Ishikawa (cell line): ENCODE results near the gene SOBP.

Source experiments
- CEBPB ChIP-seq: IDR thresholded peaks from 2 replicates; pipeline ENCODE4 v1.6.1; 2012
- CREB1 ChIP-seq: IDR thresholded peaks from 2 replicates; pipeline ENCODE4 v1.6.1; 2012; ENCODE audit warnings: low read depth
- EGR1 ChIP-seq: IDR thresholded peaks from 2 replicates; pipeline ENCODE4 v1.6.1; 2012
- EP300 ChIP-seq: IDR thresholded peaks from 2 replicates; pipeline ENCODE4 v1.6.1; 2012; ENCODE audit warnings: borderline replicate concordance
- FOXM1 ChIP-seq: IDR thresholded peaks from 2 replicates; pipeline ENCODE4 v1.6.1; 2012; ENCODE audit warnings: low read depth, borderline replicate concordance
- MAX ChIP-seq: IDR thresholded peaks from 2 replicates; pipeline ENCODE4 v1.6.1; 2012
- NFIC ChIP-seq: IDR thresholded peaks from 2 replicates; pipeline ENCODE4 v1.6.1; 2012
- RAD21 ChIP-seq: IDR thresholded peaks from 2 replicates; pipeline ENCODE4 v1.6.1; 2012; ENCODE audit warnings: low read depth
- REST ChIP-seq: IDR thresholded peaks from 2 replicates; pipeline ENCODE4 v1.6.1; 2012; ENCODE audit warnings: low read depth, mild to moderate bottlenecking
- TAF1 ChIP-seq: IDR thresholded peaks from 2 replicates; pipeline ENCODE4 v1.6.1; 2012; ENCODE audit warnings: low read depth, mild to moderate bottlenecking
- TCF12 ChIP-seq: IDR thresholded peaks from 2 replicates; pipeline ENCODE4 v1.6.1; 2012; ENCODE audit warnings: low read depth
- TEAD4 ChIP-seq: IDR thresholded peaks from 2 replicates; pipeline ENCODE4 v1.6.1; 2012
- USF1 ChIP-seq: IDR thresholded peaks from 2 replicates; pipeline ENCODE4 v1.6.1; 2012
- YY1 ChIP-seq: IDR thresholded peaks from 2 replicates; pipeline ENCODE4 v1.6.1; 2012; ENCODE audit warnings: low read depth
- ZBTB7A ChIP-seq: IDR thresholded peaks from 2 replicates; pipeline ENCODE4 v1.6.1; 2012; ENCODE audit warnings: low read depth

Gene SOBP

GRCh38 chr6:107604549-107604948 lies 114.6 kb downstream of the SOBP start:
- no peak for TF ChIP-seq TEAD4
- TF ChIP-seq ZBTB7A = no peak
- no peak for TF ChIP-seq RAD21
- no peak for TF ChIP-seq EP300
- no peak for TF ChIP-seq TAF1
- no peak for TF ChIP-seq YY1
- TF ChIP-seq CREB1 = no peak
- TF ChIP-seq REST = no peak
- TF ChIP-seq USF1 = no peak
- no peak for TF ChIP-seq EGR1
- no peak for TF ChIP-seq MAX
- no peak for TF ChIP-seq FOXM1
- no peak for TF ChIP-seq CEBPB
- no peak for TF ChIP-seq NFIC
- no peak for TF ChIP-seq TCF12

GRCh38 chr6:107606407-107606806 lies 116.5 kb downstream of the SOBP start:
- TF ChIP-seq YY1 (no peak), EP300 (no peak), ZBTB7A (no peak), REST (no peak), FOXM1 (no peak), EGR1 (no peak), TCF12 (no peak), TEAD4 (no peak), USF1 (no peak), CREB1 (no peak)

- TF ChIP-seq TCF12 (no peak), TEAD4 (no peak), CREB1 (no peak), RAD21 (no peak), CEBPB (no peak)
Measured at GRCh38 chr6:107607116-107607515, 117.2 kb downstream of the SOBP start.

- TF ChIP-seq EP300 = no peak
- TF ChIP-seq EGR1 = no peak
- TF ChIP-seq RAD21 = no peak
- TF ChIP-seq CREB1 = no peak
- TF ChIP-seq TAF1 = no peak
- no peak for TF ChIP-seq TCF12
- no peak for TF ChIP-seq CEBPB
Measured at GRCh38 chr6:107611094-107611810, 121.3 kb downstream of the SOBP start.

GRCh38 chr6:107612762-107613415 lies 123.0 kb downstream of the SOBP start:
- TF ChIP-seq YY1 = no peak
- TF ChIP-seq CEBPB = no peak
- TF ChIP-seq EP300 = no peak
- no peak for TF ChIP-seq ZBTB7A
- TF ChIP-seq TCF12 = no peak
- no peak for TF ChIP-seq USF1
- TF ChIP-seq RAD21 = no peak
- TF ChIP-seq MAX = no peak
- no peak for TF ChIP-seq TEAD4
